Hematopoietic multipotent progenitor cell treated with erythropoietin and hydrocortisone succinate and interleukin-3 and kit ligand, for 8 days (in vitro differentiated cells): ENCODE data around the gene POMT2.

Experiments
- DNase-seq: peaks from one replicate; pipeline ENCODE4 v3.0.0-alpha.2; 2015

POMT2 gene

GRCh38 chr14:77266336-77266735 lies 54.3 kb downstream of the POMT2 start:
- no peak for DNase-seq

- DNase-seq, result no peak
Observed at GRCh38 chr14:77265561-77266335, 54.9 kb downstream of the POMT2 start.

- DNase-seq, result no peak
Observed at GRCh38 chr14:77265187-77265515, 55.5 kb downstream of the POMT2 start.

DNA sequence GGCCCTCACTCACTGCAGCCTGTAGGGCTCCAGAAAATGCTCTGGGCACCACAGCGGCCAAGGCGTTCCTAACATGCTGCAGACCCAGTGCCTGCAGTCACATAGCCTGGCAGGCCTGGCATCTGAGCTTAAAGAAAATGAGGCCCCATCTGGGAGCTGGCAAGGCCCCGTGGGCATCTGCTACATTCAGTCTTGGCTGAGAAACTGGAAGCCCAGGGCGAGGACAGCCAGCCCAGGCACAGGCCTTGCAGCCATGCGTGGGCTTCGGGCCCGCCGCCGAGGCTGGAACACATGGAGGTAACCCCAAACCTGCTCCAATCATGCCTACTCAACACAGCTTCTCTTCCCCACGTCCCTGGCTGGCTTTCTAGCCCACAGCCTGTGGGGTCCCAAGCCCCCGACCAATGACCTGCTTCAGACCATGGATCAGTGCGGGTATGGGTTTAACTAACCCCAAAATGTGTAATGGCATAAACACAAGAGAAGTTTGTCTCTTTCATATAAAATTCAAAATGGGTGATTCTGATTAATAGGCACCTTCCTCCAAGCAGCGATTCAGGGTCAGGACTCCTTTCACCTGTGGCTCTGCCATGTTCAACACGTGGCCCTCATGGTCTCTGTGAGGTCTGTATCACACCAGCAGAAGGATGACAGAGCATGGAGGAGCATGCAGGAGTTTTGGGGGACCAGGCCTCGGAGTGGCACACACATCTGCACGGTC lies 56.1 kb downstream of the POMT2 start:
- DNase-seq, result no peak

DNA sequence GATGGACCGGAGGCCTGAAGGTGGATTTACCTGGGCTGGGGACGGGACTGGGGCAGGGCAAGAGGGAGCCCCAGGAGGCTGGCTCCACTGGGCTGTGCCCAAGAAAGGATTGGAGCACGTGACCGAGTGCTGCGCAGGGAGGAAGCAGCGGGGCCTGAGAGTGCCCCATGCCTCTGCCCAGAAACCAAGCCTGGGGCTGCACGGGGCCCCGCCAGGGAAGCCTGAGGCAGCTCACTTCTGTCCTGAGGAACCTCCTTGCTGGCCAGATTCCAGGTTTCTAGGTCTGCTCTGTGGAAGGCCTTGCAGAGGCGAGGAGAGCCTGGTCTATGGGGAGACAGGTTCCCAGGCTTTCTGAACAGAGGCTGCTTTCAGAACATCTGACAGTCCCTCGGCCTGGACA lies 60.1 kb downstream of the POMT2 start:
- DNase-seq, result no peak

DNA sequence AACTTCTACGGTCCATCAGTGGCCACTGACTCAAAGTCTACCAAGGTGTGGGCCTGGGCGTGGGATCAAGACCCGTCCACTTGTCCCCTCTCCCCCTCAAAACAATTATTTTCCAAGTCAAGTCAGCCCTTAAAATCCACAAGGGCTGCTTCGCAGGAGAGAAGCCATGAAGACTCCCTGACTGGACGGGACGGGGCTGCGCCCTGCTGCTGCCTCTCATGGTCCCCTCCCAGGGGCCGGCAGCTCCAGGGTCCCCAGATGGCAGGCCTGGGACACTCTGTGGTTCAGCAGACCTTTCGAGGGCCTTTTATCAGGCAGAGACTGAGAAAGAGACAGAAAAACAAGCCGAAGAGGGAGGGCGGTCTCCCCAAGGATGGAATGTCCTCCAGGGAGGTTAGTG lies 60.5 kb downstream of the POMT2 start:
- no peak for DNase-seq

GRCh38 chr14:77259025-77259715 lies 61.5 kb downstream of the POMT2 start:
- DNase-seq, result no peak

DNA sequence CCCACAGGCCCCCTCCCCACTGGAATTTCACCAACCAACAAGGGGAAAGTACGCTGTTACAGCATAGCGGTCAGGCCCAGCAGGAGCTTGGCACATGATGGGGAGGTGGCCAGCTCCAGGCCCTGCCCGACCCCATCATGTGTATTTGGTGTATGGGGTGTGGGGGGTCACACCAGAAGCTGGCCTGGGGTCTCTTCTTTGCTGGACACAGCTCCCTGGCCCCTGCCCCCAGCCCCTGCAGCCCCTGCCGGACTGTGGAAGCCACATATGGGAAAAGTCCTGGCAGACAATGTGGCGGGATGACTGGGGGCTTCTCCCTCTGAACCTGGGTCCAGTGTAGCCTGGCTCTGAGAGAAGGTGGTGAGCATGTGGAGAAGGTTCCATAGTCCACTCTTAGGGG lies 62.1 kb downstream of the POMT2 start:
- no peak for DNase-seq

DNA sequence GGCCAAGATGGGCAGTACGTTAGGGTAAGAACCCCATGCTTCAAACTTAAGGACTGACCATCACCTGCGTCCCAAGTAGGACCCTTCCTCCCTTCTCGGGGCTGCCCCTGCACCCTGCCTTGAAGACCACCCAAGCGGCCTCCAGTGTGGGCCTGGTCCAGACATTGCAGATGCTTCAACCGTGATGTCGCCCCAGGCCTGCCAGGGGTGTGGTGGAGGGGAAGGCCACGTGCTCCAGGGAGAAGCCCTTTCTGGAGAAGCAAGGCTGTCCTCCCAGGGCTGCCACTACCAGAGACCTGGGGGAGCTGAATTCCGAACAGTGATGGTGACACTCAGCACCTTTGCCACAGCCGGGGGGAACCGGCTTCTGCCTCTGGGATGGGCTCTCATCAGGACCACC lies 63.0 kb downstream of the POMT2 start:
- no peak for DNase-seq

- no peak for DNase-seq
Observed at GRCh38 chr14:77256694-77257093, 64.0 kb downstream of the POMT2 start.

DNA sequence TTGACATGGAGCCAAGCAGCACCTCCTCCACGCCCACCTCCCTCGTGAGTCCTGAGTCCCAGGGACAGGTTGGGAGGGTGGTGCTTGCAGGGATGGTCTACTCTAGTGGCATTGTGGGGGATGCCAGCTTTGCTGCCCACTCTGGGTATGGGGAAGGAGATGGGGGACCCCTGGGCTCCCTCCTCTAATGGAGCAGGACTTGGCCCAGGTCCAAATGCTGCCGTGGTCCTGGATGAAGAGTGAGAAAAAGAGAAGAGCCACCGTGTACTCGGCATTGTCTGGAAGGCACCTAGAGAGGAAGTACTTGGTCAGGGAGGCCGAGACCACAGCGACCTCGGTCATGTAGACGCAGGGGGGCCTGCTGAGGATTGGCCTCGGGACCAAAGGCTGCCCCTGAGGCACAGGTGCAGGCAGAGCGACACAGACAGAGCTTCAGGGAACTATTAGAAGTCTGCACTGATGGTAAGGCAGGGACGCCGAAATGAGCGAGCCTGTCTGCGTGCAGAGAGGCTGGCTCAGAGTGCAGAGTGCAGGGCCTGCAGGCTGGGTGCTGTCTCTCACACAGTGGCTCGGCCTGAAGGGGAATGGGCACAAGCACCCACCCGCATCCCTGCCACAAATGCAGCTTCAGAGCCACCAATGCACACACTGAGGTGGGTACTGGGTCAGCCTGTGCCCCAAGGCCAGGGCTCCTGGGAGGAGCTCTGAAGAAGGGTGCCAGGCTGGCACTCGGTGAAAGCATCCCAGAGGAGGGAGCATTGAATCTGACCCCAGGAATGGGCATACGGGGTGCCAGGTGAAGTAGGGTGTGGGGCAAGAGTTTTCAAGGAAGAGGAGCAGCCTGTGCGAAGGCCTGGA lies 67.1 kb downstream of the POMT2 start:
- DNase-seq, result no peak

DNA sequence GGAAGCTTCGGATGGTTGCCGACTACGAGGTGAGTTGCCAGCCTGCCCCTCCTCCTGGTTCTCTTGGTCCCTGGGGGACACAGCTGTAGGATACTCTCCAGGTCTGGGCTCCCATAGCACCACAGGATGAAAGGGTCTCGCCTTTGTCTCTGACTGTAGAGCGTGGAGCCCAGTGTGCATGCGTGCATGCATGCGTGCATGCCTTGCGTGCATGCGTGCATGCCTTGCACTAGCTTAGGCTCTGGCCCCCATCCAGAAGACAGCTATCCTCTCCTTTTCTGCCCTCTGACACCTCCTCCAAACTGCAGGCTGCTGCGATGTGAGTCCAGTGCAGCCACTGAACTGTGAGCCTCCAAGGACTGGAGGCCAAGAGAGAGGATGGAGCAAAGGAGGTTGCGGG lies 68.8 kb downstream of the POMT2 start:
- DNase-seq, result no peak

GRCh38 chr14:77250927-77251326 lies 69.8 kb downstream of the POMT2 start:
- DNase-seq, result no peak

DNA sequence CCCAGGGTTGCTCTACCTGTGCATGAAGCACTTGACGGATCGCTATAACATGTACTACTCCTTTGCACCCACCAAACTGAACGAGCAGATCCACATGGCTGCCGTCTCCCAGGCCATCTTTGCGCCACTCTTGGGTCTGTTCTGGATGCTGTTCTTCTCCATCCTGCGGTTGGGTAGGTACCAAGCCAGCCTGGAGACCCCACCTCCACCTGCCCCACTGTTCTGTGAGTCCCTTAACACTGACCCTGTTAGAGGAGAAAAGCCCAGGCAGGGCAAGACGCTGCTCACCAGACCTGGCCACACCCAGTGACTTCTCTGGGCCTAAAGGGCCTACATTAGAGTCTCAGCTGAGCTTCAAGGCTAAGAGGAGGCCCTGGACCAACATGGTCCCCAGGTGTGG lies 71.4 kb downstream of the POMT2 start:
- DNase-seq, result no peak

DNA sequence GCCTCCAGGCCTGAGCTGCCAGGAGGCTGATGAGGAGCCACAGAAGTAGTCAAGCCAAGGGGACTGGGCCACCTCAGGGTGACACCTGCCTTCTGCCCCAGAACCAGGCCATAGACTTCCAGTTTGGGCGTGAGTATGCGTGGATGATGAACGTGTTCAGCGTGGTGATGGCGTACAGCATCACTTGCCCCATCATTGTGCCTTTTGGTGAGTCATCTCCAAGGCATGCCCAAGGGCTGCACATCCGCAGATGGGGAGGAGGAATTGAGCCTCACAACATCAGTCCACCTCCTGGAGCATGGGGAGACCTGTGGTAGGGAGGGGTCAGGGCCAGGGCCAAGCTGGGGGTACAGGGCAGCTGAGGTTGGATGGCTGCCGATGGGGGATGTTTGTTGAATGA lies 72.0 kb downstream of the POMT2 start:
- DNase-seq, result no peak

DNA sequence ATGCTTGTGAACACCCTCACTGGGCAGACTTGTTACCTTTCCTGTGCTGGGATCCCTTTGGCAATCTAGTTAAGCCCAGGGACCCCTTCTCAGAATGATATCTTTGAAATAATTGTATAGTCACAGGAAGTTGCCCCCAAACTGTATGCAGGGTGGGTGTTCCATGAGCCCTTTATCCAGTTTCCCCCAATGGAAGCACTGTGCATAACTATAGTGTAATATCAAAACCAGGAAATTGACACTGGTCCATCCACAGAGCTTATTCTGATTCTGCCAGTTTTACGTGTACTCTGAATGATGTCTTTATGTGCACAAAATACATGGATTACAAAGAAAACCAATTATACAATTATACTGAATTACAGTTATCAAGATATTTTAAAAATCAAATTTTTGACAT lies 73.9 kb downstream of the POMT2 start:
- no peak for DNase-seq

DNA sequence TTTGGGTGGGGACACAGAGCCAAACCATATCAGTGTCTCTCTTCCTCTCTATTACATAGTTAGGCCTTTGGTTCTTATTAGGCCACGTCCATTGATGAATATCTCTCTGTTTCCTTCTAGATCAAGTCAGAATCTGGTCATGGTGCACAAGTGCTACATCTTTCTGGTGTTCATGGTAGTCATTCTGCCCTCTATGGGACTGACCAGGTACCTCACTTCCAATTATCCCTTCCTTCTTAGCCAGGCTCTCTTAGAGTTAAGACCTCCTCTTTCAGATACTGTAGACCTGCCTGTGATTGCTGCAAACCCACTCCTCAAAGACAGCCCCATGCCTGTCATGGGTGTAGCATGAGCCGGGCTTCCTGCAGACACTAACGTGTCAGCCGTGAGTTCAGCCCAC lies 74.9 kb downstream of the POMT2 start:
- DNase-seq, result no peak

GRCh38 chr14:77243853-77244252 lies 76.8 kb downstream of the POMT2 start:
- DNase-seq, result no peak

- DNase-seq, result no peak
Observed at GRCh38 chr14:77242752-77243151, 77.9 kb downstream of the POMT2 start.

DNA sequence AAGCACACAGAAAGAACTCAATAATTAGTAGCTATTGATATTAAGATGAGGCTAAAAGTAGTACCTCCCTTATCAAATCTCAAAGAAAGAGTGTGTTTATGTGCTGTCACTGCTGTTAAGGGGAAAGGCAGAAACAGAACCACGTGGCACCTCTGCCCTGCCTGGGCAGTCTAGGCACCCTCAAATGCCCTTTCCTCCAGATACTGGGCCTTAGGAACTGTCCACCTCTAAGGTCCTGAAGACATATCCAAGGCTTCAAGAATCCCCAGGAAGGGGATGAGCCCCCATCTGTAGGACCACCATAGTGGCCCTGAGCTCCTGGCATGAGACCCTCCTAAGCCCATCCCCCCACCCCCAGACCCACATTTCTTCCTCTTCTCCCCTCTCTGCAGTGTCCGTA lies 78.7 kb downstream of the POMT2 start:
- no peak for DNase-seq

DNA sequence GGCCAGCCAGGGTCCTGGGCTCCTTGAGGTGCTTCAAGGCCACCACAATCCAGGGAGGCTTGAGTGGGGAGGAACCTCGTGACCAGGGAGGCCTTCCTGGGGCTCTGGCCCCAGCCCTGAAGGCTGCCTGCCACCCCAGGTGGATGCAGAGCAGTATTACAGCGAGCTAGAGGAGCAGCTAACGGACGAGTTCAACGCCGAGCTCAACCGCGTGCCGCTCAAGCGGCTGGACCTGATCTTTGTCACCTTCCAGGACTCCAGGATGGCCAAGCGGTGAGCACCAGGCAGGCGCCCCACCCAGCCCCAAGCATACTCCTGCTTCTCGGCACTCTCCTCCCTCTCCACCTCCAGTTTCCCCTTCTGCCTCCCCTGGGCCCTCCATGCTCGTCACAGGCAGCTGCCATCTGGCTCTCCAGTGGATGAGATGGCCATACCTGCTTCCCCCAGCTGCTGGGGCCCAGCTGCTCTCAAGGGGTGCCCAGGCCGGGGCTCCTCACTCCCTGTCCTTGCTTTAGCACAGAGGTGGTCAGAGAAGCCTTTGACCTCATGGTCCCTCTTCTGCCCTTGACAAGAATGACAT lies 80.3 kb downstream of the POMT2 start:
- no peak for DNase-seq

DNA sequence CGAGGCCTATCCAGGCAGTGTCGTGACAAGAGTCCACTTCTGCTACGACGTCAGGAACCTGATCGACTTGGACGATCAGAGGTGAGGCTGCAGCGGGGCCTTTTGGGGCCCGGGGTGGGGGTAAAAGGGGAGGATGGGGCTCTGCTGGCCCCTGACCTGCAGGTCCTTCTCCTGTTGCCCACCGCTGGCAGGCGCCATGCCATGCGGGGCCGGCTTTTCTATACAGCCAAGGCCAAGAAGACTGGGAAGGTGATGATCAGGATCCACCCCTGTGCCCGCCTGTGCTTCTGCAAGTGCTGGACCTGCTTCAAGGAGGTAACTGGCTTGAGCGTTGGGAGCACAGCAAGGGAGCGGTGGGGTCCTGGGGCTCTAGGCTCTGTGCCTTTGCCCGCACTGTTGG lies 81.3 kb downstream of the POMT2 start:
- DNase-seq, result no peak

GRCh38 chr14:77238996-77239395 lies 81.7 kb downstream of the POMT2 start:
- peak; percentile 51 for DNase-seq
